ENCODE measurements around the gene THSD4.

THSD4 gene

DNA sequence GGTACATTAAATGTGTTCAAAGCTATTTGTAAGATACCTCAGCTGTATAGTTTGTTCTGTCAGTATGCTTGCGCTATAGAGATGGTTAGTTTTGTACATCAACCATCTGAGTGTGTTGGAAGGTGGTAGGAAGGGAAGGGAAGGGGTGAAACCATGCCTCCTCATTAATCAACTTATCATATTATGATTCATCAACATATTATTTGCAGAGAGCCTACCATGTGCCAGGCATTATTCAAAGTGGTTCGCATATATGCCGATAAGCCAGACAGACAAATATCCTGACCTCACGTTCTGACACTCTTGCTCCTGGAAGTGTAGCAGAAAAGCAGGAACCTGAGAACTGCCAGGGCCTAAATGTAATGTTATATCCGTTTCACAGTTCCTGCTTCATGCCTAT, 447.0 kb downstream of the THSD4 start:
- TF ChIP-seq SPI1 (IDR thresholded peaks at IDR 0.05; ENCODE audit: borderline replicate concordance, low read depth) (no peak), GABPA (IDR thresholded peaks at IDR 0.05; ENCODE audit: low read depth) (no peak), POLR2AphosphoS5 (IDR thresholded peaks at IDR 0.05; ENCODE audit: low read depth) (no peak)
- TF ChIP-seq, protein P1, sequence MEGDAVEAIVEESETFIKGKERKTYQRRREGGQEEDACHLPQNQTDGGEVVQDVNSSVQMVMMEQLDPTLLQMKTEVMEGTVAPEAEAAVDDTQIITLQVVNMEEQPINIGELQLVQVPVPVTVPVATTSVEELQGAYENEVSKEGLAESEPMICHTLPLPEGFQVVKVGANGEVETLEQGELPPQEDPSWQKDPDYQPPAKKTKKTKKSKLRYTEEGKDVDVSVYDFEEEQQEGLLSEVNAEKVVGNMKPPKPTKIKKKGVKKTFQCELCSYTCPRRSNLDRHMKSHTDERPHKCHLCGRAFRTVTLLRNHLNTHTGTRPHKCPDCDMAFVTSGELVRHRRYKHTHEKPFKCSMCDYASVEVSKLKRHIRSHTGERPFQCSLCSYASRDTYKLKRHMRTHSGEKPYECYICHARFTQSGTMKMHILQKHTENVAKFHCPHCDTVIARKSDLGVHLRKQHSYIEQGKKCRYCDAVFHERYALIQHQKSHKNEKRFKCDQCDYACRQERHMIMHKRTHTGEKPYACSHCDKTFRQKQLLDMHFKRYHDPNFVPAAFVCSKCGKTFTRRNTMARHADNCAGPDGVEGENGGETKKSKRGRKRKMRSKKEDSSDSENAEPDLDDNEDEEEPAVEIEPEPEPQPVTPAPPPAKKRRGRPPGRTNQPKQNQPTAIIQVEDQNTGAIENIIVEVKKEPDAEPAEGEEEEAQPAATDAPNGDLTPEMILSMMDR (IDR thresholded peaks at IDR 0.05; ENCODE audit: insufficient read depth, low read length), result no peak
- TF ChIP-seq, protein P2, sequence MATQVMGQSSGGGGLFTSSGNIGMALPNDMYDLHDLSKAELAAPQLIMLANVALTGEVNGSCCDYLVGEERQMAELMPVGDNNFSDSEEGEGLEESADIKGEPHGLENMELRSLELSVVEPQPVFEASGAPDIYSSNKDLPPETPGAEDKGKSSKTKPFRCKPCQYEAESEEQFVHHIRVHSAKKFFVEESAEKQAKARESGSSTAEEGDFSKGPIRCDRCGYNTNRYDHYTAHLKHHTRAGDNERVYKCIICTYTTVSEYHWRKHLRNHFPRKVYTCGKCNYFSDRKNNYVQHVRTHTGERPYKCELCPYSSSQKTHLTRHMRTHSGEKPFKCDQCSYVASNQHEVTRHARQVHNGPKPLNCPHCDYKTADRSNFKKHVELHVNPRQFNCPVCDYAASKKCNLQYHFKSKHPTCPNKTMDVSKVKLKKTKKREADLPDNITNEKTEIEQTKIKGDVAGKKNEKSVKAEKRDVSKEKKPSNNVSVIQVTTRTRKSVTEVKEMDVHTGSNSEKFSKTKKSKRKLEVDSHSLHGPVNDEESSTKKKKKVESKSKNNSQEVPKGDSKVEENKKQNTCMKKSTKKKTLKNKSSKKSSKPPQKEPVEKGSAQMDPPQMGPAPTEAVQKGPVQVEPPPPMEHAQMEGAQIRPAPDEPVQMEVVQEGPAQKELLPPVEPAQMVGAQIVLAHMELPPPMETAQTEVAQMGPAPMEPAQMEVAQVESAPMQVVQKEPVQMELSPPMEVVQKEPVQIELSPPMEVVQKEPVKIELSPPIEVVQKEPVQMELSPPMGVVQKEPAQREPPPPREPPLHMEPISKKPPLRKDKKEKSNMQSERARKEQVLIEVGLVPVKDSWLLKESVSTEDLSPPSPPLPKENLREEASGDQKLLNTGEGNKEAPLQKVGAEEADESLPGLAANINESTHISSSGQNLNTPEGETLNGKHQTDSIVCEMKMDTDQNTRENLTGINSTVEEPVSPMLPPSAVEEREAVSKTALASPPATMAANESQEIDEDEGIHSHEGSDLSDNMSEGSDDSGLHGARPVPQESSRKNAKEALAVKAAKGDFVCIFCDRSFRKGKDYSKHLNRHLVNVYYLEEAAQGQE (IDR thresholded peaks at IDR 0.05; ENCODE audit: insufficient replicate concordance, low read depth), result no peak
- no peak overlapping the region for H3K27ac ChIP-seq (replicated peaks)
- H3K27me3 ChIP-seq (ENCODE audit: insufficient read depth, poor library complexity, severe bottlenecking), result no peaks in the 10 kb centered on the region
- no peak for DNase-seq (ENCODE audit: low read depth in 1 of 2, low spot score in 1 of 2)
- H3K4me3 ChIP-seq (replicated peaks; ENCODE audit: insufficient read depth, low read length), result no peak overlapping the region

DNA sequence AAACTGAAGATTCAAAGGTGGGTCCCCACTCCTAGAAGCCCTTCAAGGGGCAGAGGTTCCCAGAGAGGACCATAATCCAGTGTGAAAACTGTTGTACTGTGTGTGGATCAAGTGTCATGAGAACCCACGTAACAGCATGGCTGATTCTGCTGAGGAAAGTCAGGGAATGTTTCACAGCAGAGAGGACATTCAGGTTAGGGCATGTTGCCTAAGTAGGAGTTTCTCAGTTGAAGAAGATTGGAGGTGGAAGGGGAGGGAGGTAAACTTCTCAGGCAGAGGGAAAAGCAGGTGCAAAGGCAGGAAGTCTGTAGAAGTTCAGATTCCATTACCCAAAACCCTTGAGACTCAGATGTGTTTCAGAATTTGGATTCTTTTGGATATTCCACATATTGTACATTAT, 448.9 kb downstream of the THSD4 start:
- peaks cover 2% of the 10 kb centered on the region for H3K27me3 ChIP-seq (ENCODE audit: insufficient read depth, poor library complexity, severe bottlenecking)
- H3K27ac ChIP-seq (replicated peaks), result no peak overlapping the region
- no peak for TF ChIP-seq SPI1 (IDR thresholded peaks at IDR 0.05; ENCODE audit: borderline replicate concordance, low read depth)
- TF ChIP-seq, protein P2 (IDR thresholded peaks at IDR 0.05; ENCODE audit: insufficient replicate concordance, low read depth), result no peak
- TF ChIP-seq, protein P1 (IDR thresholded peaks at IDR 0.05; ENCODE audit: insufficient read depth, low read length), result no peak
- TF ChIP-seq POLR2AphosphoS5 (IDR thresholded peaks at IDR 0.05; ENCODE audit: low read depth), result no peak
- TF ChIP-seq GABPA (IDR thresholded peaks at IDR 0.05; ENCODE audit: low read depth), result no peak
- DNase-seq (ENCODE audit: low read depth in 1 of 2, low spot score in 1 of 2), result no peak
- no peak overlapping the region for H3K4me3 ChIP-seq (replicated peaks; ENCODE audit: insufficient read depth, low read length)

DNA sequence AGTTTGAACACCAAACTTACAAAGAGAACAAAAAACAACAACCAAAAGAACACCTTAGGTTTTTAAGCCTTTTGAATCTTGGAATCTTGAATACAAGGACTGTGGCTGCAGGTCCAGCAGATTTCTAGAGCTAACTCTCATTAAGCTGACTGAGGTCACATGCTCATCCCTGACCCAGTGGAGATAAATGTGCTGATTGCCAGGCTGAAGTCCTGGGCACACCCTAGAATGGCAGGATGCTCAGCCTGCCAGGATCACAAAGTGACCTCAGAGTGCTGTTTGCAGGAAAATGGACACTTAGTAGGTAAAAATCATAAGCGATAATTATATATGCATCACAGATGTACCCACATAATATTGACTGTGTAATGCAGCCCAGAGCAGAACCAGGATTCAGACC, 449.7 kb downstream of the THSD4 start:
- Histone ChIP-seq H3K4me3 (replicated peaks; ENCODE audit: insufficient read depth, low read length) (no peak overlapping the region), H3K27ac (replicated peaks) (no peak overlapping the region), H3K27me3 (ENCODE audit: insufficient read depth, poor library complexity, severe bottlenecking) (peaks cover 2% of the 10 kb centered on the region)
- no peak for DNase-seq (ENCODE audit: low read depth in 1 of 2, low spot score in 1 of 2)
- TF ChIP-seq, protein P2 (IDR thresholded peaks at IDR 0.05; ENCODE audit: insufficient replicate concordance, low read depth), result no peak
- TF ChIP-seq POLR2AphosphoS5 (IDR thresholded peaks at IDR 0.05; ENCODE audit: low read depth), result no peak
- TF ChIP-seq, protein P1 (IDR thresholded peaks at IDR 0.05; ENCODE audit: insufficient read depth, low read length), result no peak
- TF ChIP-seq GABPA (IDR thresholded peaks at IDR 0.05; ENCODE audit: low read depth), result no peak
- TF ChIP-seq SPI1 (IDR thresholded peaks at IDR 0.05; ENCODE audit: borderline replicate concordance, low read depth), result no peak

Measured in HL-60 (cell line).